MM.1S (cell line): Measurements from ENCODE around the gene XIRP2.

Source experiments
- CTCF ChIP-seq: fragments of 300-600 bp; sonication (generic); IDR thresholded peaks from 2 replicates; pipeline ENCODE4 v1.5.1; 2016; ENCODE audit warnings: antibody characterized with exemption, low read length, mixed read lengths
- EZH2 ChIP-seq: fragments of 300-600 bp; sonication (generic); optimal IDR thresholded peaks from 2 replicates; pipeline ENCODE3; 2017; ENCODE audit warnings: low read depth, mild to moderate bottlenecking, antibody characterized with exemption, low read length, mixed read lengths

GRCh38 chr2:166959556-166959955, 71.3 kb downstream of the XIRP2 start:
- TF ChIP-seq EZH2, result no peak
- TF ChIP-seq CTCF, result no peak
